Adrenal gland (tissue), 5 donors: ENCODE data around the gene NMU.

ENCODE experiments used
- CTCF ChIP-seq, 6 experiments: fragments of 450-650 bp in 4 of 6; fragments of 200-600 bp in 2 of 6; sonication (generic) in 1 of 6; IDR thresholded peaks; 1 replicate in 5 of 6; 2 replicates in 1 of 6; pipeline versions ENCODE4 v1.5.1 to v1.8.0; 2016 to 2021; ENCODE audit warnings: antibody characterized with exemption in 6 of 6, mild to moderate bottlenecking in 2 of 6, moderate library complexity in 1 of 6
- POLR2A ChIP-seq, 2 donors: fragments of 450-650 bp; IDR thresholded peaks; one replicate each; pipeline ENCODE4 v1.6.1; 2017; ENCODE audit warnings: antibody characterized with exemption in 2 of 2, mild to moderate bottlenecking in 2 of 2, moderate library complexity in 1 of 2
- donor health status: DM: no; HTN: no; CAD: no.

- TF ChIP-seq CTCF (IDR thresholded peaks at IDR 0.05) = no peak
- no peak for TF ChIP-seq POLR2A (IDR thresholded peaks at IDR 0.05)
Measured at GRCh38 chr4:55610381-55610780, 25.7 kb downstream of the NMU start.
